CD4-positive, alpha-beta T cell treated with Interleukin-17A for 1 hour (primary cell): ENCODE data around the gene CHAD.
"Not testable (repeated sequence)": the region's sequence is repeated elsewhere in the genome, so short reads cannot be mapped to it uniquely, and the experiment has no call there.

Source experiments
- DNase-seq: peaks from one replicate; pipeline ENCODE4 v3.0.0-alpha.2; 2020

Gene CHAD

DNA sequence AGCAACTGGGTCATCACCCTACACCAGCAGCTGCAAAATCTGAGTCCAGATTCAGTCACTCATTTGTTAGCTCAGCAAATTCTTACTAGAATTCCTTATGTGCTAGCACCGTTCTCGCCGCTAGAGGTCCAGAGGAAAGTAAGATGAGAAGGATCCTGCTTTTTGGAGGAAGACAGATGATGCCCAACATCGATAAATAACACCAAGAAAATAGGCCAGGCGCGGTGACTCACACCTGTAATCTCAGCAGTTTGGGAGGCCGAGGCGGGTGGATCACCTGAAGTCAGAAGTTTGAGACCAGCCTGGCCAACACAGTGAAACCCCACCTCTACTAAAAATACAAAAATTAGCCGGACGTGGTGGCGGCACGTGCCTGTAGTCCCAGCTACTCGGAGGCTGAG lies 4.1 kb upstream of the CHAD start:
- not testable (repeated sequence) for DNase-seq

DNA sequence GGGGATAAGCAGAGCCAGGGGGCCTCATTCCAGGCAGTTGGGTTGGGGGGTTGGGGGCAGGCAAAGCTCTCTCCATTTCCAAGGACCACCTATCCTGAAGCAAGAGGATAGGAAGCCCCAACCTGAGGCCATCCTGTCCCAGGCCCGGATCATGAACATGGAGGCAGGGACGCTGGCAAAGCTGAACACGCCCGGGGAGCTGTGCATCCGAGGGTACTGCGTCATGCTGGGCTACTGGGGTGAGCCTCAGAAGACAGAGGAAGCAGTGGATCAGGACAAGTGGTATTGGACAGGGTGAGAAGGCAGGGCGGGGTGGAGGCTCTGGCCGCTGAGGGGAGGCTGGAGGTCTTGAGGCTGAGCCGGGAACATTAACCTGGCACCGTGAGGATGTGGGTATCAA lies 3.6 kb upstream of the CHAD start:
- DNase-seq: no peak

DNA sequence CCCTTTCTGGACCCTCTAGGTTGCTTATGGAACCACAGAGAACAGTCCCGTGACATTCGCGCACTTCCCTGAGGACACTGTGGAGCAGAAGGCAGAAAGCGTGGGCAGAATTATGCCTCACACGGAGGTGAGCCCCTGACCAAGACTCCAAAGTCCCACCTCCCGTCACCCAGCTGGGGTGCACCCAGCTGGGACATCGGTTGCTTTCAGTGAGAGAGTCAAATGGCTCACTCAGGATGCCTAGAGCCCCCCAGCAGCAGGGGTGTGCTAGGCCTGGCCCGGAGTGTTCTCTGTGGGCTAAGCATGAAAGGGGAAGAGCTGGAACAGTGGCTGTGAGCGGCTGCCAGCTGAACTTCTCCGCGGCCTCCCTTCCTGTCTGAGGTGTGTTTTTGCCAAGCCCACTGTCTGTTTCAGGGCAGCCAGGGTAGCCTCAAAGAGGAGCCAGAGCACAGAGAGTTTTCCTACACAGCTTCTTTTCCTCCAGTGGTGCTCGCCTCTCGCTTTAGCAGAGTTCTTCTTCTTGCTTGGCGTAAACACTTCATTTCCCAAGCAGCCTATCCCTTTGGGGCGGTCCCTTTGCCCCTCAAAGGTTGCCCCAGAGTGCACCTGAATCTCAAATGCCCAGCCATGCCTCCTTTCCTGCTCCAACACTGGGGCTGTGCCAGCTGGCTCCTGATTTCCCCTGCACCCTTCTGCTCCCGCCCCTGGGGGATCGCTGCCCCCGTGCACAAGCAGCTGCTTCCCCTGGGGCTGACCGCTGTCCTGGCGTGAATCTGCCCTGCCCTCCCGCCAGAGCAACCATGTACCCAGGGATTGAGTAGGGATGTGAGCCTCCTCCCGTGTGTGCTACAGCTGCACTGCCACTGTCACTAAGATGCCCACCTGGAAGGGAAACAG lies 2.6 kb upstream of the CHAD start:
- DNase-seq: no peak

DNA sequence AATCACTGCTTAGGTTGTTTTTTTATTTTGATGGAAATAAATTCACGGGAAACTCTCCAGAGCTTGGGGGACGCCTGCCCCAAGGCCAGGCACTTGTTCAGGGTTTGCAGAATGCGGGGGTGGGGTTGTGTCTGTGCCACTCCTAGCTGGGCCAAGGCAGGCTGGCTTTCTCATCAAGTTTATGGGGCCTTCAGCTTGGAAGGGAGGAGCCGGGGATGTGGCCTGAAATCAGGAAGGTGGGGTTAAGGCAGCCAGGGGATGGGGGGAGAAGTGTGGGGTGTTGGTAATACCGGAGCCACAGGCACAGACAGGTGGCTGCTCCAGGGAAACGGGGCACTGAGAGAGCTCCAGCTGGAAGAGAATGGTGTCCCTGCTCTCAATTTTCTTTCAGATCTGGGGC lies 1.7 kb upstream of the CHAD start:
- no peak for DNase-seq

DNA sequence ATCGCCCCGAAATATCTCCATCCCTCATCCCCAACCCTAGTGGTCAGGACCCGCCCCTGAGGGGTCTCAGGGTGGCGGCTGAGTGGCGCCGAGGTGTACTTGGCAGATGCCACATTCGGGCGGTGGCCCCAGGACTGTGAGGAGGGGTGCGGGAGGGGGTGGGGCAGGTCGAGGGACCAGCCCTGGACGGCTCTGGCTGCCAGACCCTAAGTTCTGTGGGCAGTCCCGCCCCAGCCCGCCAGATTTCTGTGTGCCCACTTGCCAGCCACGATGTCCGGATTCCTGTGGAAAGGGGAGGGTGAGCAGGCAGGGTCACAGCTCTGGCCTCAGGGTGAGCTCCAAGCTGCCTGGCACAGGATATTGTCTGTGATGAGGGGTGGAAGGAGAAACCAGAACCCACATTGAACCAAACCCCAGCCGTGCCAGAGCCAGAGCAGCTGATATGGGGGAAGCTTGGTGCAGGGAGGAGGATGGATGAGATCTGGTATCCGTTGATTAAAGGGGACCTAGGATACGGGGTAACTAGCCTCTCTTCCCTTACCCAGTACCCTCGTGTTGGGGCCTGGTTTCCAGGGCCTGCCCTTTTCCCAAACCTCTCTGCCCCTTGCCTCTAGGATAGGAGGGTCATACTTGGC lies 1.1 kb upstream of the CHAD start:
- DNase-seq: no peak

DNA sequence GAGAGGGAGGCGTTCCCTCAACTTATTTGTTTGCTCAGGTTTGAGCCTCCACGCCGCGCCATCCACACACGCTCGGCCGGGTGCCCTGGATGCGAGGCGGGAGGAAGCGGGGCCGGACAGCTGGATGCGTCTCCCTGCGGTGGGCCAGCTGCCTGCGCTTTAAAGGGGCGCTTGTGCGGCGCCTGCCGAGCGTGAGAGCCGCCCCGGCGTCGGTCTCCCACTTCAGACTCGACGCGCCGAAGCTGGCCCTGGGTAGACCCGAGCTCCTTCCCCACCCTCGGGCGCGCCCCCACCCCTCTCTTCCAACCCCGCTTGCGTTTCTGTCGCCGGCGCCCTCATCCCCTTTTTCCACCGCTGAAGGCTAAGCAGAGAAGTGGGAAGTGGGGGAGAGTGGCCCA lies 527 bp upstream of the CHAD start:
- no peak for DNase-seq

DNA sequence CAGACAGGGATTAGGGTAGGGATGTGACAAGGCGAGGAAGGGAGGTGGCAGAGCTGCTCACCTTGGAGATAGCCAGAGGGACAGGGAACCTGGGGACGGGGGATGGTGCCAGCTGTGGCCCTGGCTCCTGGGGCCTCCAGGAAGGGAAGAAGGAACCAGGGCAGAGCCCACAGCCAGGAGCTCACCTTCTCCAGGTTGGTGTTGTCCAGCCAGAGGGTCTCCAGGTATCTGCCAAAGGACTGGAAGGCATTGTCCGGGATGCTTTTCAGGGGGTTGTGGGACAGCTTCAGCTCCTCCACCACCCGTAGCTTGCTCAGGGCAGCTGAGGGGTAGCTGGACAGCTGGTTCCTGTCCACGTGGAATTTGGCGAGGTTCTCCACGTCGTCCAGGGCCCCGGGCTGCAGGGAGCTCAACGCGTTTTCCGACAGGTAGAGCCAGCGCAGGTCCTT lies 801 bp downstream of the CHAD start:
- no peak for DNase-seq

DNA sequence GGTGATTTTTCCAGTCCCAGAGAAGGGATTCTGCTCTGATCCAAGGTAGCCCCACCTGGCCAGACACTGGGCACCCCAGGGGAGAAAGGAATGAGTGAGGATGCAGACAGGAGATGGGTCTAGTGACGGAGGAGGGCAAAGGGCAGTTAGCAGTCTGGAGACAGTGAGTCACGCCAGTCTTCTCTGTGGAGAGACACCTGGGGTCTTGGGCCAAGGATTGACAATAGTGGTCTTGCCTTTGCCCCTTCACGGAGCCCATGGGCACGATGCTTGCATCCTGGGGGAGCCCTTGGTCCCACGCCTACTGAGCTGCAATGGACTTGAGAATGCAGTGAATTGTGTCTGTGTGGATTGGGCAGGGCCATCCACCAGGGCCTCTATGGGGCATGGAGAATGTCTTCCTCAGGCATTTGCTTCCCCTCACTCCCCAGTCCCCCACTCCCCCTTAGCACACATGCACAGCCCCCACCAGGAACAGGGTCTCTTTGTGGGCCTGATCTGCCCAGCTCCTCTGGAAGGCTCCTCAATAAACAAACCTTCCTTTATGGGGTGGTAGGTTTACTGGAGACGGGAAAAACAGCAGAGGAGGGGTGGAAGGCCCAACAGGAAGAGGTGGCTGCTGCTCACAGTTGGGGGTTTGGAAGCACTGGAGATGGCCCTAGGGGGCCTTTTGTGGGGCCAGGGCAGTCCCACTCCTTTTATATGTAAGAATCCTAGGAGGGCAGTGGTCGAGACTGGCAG lies 1.4 kb downstream of the CHAD start:
- no peak for DNase-seq

DNA sequence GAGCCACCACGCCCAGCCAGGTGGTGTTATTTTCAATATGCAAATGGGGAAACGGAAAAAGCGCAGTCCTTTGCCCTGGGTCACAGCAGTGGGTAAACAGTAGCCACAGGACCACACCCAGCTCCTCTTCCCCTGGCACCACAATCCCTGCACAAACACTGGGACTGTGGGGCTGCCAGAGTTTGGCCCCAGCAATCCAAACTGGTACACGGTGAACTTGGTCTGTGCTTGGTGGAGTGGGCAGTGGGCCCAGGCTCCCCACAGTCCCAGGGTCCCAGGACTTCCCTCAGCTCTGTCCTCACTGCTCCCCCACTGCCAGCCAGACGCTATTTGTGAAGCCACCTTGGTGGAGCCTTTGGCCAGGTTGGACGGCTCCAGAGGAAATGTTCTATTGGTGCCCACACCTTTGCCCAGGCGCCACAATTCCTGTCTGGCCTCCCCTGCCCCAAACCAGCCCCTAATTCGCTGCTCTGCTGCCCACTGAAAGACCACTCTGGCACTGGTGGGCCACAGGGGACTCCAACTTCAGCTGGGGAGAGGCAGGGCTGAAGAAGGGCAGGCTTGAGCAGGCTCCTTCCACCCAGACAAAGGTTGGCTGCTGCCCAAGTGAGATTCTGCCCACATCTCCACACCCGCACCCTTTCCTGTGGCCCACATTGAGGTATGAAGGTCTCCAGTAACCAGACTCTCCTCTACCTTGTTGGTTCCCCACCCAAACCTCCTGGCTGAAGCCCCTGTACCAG lies 2.1 kb downstream of the CHAD start:
- no peak for DNase-seq

DNA sequence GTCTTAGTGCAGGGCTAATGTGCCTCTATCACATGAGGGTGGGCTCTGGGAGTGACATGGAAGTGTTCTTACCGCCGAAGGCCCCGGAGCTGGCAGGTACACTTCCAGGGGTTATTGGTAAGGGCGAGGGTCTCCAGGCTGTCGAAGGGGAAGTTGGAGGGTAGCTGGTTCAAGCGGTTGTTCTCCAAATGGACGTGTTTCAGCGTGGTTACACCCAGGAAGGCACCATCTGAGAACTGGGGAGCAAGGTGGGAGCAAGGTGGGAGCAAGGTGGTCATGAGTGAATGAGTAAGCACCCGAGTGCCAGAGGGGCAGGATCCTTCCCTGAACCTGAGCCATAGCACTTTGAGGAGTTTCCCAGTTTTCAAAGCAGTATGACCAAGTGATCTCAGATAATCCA lies 3.0 kb downstream of the CHAD start:
- DNase-seq: no peak

DNA sequence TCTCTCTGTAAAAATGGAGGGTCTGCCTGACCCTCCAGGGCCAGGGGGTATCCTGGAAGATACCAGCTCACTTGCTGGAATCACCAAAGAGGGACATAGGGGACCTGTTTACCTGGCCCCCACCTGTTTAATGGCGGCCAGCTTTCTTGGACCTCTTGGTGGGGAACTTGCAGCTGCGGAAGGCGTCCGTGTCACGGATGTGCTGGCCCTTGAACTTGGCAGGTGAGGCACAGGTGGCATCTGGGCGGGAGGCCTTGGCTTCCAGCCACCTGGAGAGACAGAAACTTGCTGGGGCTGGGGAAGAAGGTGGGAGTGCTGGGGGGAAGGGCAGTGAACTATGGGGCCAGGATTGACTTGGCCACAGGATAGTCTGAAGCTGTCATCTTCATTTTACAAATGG lies 3.5 kb downstream of the CHAD start:
- DNase-seq: no peak

DNA sequence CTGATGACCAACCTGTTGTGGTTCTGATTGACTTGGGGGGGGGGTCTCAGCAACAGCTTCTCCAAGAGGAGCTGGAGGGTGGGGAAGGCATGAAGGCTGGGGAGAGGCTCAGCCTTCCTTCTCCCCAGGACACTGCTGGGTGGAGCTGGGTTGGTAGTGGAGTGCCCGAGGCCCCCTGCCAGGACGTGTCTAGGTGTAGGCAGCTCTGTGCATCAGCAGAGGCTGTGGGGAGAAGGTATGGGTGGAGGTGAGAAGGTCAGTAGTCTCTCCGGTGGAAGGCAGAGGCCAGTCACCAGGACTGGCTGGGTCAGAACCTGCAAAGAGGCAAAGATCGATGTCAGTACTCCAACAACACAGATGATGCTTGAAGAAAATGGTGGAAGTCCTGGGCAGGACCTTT lies 3.9 kb downstream of the CHAD start:
- DNase-seq: no peak

DNA sequence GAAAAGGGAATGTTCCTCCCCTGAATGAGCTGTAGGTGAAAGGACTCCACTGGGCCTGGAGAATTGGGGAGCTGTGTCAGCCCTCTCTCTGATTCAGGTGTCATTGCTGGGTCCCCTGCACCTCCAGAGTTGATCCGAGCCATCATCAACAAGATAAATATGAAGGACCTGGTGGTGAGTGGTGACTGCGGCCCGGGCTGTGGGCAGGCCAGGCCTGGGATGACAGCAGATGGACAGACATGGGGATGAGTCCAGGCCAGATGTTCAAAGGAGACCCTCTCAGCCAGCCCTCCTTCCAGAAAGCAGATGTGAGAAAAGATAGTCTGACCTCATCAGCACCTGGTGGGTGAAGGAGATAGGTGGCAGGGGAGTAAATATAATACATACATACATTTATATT lies 4.6 kb downstream of the CHAD start:
- no peak for DNase-seq

DNA sequence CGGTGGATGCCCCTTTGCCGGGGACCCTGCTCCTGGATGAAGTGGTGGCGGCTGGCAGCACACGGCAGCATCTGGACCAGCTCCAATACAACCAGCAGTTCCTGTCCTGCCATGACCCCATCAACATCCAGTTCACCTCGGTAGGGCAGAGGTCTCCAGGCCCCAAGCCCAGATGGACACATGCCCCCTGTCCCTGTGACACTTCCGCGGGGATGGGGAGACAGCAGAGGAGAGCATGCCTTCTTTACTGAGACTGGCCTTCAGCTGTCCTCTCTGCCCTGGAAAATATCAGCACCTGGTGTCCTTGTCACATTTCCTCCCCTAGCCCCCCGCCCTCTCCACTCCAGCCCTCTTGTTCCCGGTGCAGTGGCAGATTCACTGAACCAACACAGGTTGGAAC lies 6.2 kb downstream of the CHAD start:
- DNase-seq: no peak

DNA sequence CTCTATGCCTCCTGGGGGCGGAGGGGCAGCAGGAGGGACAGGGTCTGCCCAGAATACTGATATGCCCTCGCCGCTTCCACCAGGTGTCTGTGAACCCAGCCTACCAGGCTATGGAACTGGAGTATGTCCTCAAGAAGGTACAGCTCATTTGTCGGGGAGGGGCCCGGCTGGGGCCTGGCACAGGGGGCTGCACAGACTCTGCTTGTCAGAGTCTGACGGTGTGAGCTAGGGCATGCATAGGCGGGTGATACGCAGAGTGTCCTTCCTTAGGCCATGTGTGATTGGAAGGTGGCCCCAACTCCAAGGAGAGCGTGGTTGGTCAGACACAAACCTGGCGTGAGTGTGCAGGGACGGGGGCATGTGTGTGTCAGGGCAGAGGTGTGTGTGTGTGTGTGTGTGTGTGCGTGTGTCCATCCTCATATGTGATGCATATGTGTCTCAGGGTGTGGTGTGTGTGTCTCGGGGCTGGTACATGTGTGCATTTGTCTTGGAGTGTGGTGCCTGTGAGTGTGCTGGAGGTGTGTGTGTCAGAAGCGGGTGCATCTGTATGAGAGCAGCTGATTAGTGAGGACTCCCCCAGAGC lies 7.0 kb downstream of the CHAD start:
- DNase-seq: no peak

DNA sequence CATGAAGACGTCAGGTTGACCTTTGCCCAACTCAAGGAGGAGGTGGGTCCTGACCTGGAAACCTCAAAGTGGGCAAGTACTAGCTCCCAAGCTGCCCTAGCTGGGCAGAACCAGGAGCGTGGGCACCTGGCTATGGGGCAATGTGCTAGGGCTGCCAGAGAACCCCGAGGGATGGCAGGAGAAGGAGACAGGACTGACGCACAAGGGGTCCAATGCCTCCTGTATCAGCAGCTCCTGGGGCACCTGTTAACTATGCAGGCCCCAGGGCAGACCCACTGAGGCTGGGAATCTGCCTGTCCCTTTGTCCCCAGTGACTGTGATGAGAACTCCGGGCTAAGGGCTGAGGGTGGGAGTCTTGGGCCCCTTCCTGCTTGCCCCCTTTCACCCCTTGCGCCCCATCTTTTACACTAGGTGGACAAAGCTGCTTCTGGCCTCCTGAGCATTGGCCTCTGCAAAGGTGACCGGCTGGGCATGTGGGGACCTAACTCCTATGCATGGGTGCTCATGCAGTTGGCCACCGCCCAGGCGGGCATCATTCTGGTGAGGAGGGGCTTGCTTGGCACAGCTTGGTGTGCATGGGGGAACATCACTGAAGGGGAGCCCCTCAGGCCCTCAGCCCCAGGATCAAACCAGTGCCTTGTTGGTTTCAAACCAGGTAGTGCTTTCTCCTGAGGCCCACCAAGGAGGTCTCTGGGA lies 7.7 kb downstream of the CHAD start:
- DNase-seq: no peak

DNA sequence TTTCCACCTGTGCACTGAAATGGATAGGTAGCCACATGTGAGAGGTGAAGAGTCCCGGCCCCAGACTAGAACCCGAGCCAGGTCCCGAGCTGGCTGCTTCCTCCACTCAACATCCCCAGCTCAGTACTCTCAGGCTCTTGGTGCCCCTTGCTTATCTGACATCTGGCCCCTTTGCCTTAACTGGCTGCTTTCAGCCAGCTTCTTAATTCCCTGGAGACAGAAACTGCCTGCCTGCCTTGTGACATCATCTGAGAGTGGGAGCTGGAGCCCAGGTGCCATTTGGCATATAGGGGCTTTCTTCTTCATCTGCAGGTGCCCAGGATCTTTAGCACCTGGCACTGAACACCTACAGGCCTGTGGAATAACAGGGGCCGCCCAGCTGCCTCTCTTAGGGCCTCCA lies 8.9 kb downstream of the CHAD start:
- DNase-seq: no peak

DNA sequence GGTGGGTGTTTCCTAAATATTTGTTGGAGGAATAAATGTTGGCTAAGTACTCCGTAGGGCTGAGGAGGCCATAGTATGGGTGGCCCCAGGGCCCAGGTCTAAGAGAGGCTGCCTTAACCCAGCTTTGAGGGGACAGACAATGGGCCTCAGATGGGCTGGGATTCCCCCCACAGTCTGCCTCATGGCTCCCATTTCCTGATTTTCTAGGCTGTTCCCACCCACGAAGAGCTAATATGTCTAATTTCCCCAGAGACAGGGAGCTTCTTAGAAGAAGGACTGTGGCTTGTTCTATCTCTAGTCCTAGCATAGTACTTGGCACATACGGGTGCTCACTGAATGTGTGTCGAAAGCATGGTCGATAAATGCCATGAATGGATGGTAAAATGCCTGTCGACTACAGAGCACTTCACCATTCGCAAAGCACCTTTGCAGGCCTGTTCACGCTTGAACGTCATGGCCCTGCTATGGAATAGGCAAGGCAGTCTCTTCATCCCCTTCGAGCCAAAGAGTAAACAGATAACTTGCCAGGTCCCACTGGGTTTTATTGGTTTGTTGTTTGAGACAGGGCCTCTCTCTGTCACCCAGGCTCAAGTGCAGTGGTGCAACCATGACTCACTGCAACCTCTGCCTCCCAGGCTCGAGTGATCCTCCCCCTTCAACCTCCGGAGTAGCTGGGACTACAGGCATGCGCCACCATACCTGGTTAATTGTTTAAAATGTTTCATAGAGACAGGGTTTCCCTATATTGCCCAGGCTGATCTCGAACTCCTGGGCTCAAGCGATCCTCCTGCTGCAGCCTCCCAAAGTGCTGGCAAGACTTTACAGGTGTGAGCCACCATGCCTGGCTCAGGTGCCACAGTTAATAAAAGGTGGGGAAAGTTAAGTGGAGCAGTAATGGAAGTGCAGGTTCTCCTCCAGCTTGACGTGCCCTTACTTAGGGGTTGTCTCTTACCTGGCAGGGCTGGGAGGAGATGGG lies 9.7 kb downstream of the CHAD start:
- no peak for DNase-seq

DNA sequence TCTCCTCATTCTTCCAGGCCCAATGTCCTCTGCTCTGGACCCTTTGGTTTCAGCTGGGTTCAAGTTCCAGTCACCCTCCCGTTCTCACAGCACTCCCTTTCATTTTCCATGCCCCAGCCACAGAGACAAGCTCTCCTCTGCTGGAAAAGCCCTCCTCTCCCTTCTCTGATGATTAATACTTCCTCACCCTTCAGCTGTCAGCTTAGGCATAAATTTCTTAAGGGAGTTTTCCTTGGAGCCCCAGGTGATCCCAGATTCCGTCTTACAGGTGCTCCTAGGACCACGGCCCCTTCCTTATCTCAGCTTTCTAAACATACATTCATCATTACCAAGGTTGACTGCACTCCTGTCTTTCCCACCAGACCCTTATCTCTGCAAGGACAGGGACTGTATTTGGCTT lies 10.4 kb downstream of the CHAD start:
- DNase-seq: no peak

DNA sequence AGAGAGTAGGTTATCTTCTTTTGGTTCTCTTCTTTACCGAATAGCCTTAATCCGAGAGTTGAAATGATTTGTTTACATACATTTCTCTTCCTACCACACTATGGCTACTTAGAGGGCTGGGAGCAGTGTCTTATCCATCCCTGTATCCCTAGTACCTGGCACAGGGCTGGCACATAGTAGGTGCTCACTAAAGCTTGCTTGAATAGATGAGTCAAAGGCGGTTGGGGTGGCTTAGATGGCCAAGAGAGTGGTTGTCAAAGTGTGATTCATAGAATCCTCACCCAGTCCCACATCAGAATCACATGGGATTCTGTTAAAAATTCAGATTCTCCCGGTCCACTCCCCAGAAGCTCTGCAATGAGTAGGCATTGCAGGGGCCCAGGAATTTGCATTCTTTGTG lies 11.1 kb downstream of the CHAD start:
- DNase-seq: no peak

DNA sequence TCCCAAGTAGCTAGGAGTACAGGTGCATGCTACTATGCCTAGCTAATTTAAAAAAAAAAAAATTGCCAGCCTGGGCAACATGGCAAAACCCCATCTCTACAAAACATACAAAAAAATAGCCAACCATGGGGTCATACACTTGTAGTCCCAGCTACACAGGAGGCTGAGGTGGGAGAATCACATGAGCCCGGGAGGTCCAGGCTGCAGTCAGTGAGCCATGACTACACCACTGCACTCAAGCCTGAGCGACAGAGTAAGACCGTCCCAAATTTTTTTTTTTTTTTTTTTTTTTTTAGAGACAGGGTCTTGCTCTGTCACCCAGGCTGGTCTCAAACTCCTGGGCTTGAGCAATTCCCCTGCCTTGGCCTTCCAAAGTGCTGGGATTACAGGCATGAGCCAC lies 14.8 kb downstream of the CHAD start:
- DNase-seq: no peak
